ENCODE data around the gene CSKMT.

DNA sequence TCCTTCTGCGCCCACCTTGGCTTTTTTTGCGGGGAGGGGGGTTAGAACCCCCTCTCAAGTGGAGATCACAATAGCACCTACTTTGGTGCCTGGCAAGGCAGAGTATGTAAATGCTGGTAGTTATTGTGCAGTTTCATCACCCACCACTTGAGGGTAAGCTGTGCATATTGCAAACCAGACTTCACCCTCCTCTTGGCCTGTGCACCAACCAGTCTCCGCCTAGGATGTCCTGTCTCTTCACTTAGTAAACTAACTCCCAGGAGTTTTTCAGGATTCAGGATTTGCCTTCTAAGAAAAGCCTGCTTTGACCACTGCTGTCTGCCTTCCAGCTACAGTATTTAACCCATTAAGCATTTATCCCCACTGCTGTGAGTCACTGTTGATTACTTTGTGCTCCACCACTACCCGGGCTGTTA lies 15.7 kb downstream of the CSKMT start:
- peak; percentile 39 for TF ChIP-seq CTCF (IDR thresholded peaks at IDR 0.05; ENCODE audit: insufficient read depth, low read length, poor library complexity, severe bottlenecking)
- no peak for TF ChIP-seq EZH2phosphoT487 (conservative IDR thresholded peaks at IDR 0.05; ENCODE audit: low read length)

All from SU-DHL-6 (cell line).